ENCODE measurements around the gene AHRR.

Gene AHRR

GRCh38 chr5:445591-445990 is 124.1 kb downstream of the AHRR start:
- Histone ChIP-seq H3K36me3 (ENCODE audit: control insufficient read depth in 2 of 2, insufficient read depth in 2 of 2, low read length in 2 of 2) (peaks cover 21 to 36% of the 10 kb centered on the region in 2 donors), H3K27ac (ENCODE audit: low read length) (no peak overlapping the region), H3K4me3 (ENCODE audit: low read length in 2 of 2) (no peak overlapping the region), H3K4me1 (ENCODE audit: control insufficient read depth, insufficient read depth, low read length) (peaks cover 18% of the 10 kb centered on the region), H3K9me3 (ENCODE audit: control insufficient read depth in 2 of 2, low read length in 2 of 2) (no peaks in the 10 kb centered on the region), H3K9ac (ENCODE audit: low read length in 2 of 2) (no peak overlapping the region), H3K27me3 (ENCODE audit: control insufficient read depth in 1 of 2, insufficient read depth in 2 of 2, low read length in 2 of 2) (no peaks in the 10 kb centered on the region)

- no peaks in the 10 kb centered on the region for H3K9me3 ChIP-seq (ENCODE audit: control insufficient read depth in 2 of 2, low read length in 2 of 2)
- H3K27ac ChIP-seq (ENCODE audit: low read length) = no peak overlapping the region
- H3K27me3 ChIP-seq (ENCODE audit: control insufficient read depth in 1 of 2, insufficient read depth in 2 of 2, low read length in 2 of 2) = no peaks in the 10 kb centered on the region
- H3K36me3 ChIP-seq (ENCODE audit: control insufficient read depth in 2 of 2, insufficient read depth in 2 of 2, low read length in 2 of 2) = peaks cover 21 to 36% of the 10 kb centered on the region in 2 donors
- peaks cover 18% of the 10 kb centered on the region for H3K4me1 ChIP-seq (ENCODE audit: control insufficient read depth, insufficient read depth, low read length)
- no peak overlapping the region for H3K9ac ChIP-seq (ENCODE audit: low read length in 2 of 2)
- H3K4me3 ChIP-seq (ENCODE audit: low read length in 2 of 2) = no peak overlapping the region
These were observed 124.8 kb downstream of the AHRR start for GRCh38 chr5:446066-446882.

- H3K4me1 ChIP-seq (ENCODE audit: control insufficient read depth, insufficient read depth, low read length) = peaks cover 18% of the 10 kb centered on the region
- peaks cover 0 to 6% of the 10 kb centered on the region in 2 donors for H3K9me3 ChIP-seq (ENCODE audit: control insufficient read depth in 2 of 2, low read length in 2 of 2)
- peaks cover 27 to 41% of the 10 kb centered on the region in 2 donors for H3K36me3 ChIP-seq (ENCODE audit: control insufficient read depth in 2 of 2, insufficient read depth in 2 of 2, low read length in 2 of 2)
These were observed 125.4 kb downstream of the AHRR start for GRCh38 chr5:446883-447263.

DNA sequence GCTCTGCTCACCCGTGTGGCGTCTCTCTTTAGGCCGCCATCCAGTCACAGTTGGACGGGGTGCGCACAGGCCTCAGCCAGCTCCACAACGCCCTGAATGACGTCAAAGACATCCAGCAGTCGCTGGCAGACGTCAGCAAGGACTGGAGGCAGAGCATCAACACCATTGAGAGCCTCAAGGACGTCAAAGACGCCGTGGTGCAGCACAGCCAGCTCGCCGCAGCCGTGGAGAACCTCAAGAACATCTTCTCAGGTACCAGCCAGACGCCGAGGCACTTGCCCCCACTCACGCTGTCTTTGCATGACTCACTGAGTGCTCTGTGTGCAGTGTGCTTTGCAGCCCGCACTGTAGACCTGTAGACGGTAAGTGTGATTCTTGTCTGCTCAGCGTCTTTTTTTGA is 126.0 kb downstream of the AHRR start:
- Histone ChIP-seq H3K9ac (ENCODE audit: low read length in 2 of 2) (no peak overlapping the region), H3K4me3 (ENCODE audit: low read length in 2 of 2) (no peak overlapping the region), H3K27ac (ENCODE audit: low read length) (no peak overlapping the region), H3K36me3 (ENCODE audit: control insufficient read depth in 2 of 2, insufficient read depth in 2 of 2, low read length in 2 of 2) (peaks cover 30 to 42% of the 10 kb centered on the region in 2 donors), H3K27me3 (ENCODE audit: control insufficient read depth in 1 of 2, insufficient read depth in 2 of 2, low read length in 2 of 2) (no peaks in the 10 kb centered on the region), H3K9me3 (ENCODE audit: control insufficient read depth in 2 of 2, low read length in 2 of 2) (peaks cover 0 to 8% of the 10 kb centered on the region in 2 donors), H3K4me1 (ENCODE audit: control insufficient read depth, insufficient read depth, low read length) (peaks cover 12% of the 10 kb centered on the region)

More at GRCh38 chr5:446883-447263, 125.4 kb downstream of the AHRR start:
- H3K9ac ChIP-seq (ENCODE audit: low read length in 2 of 2) = no peak overlapping the region
- H3K4me3 ChIP-seq (ENCODE audit: low read length in 2 of 2) = no peak overlapping the region
- no peak overlapping the region for H3K27ac ChIP-seq (ENCODE audit: low read length)
- no peaks in the 10 kb centered on the region for H3K27me3 ChIP-seq (ENCODE audit: control insufficient read depth in 1 of 2, insufficient read depth in 2 of 2, low read length in 2 of 2)

- no peak overlapping the region for H3K9ac ChIP-seq (ENCODE audit: low read length in 2 of 2)
- no peaks in the 10 kb centered on the region for H3K27me3 ChIP-seq (ENCODE audit: control insufficient read depth in 1 of 2, insufficient read depth in 2 of 2, low read length in 2 of 2)
These were observed 126.7 kb downstream of the AHRR start for GRCh38 chr5:448061-448765.

GRCh38 chr5:448766-449090 is 127.2 kb downstream of the AHRR start:
- peaks cover 7% of the 10 kb centered on the region for H3K4me1 ChIP-seq (ENCODE audit: control insufficient read depth, insufficient read depth, low read length)
- peaks cover 0 to 8% of the 10 kb centered on the region in 2 donors for H3K9me3 ChIP-seq (ENCODE audit: control insufficient read depth in 2 of 2, low read length in 2 of 2)
- H3K27ac ChIP-seq (ENCODE audit: low read length) = no peak overlapping the region
- no peaks in the 10 kb centered on the region for H3K27me3 ChIP-seq (ENCODE audit: control insufficient read depth in 1 of 2, insufficient read depth in 2 of 2, low read length in 2 of 2)
- no peak overlapping the region for H3K9ac ChIP-seq (ENCODE audit: low read length in 2 of 2)
- peaks cover 41 to 50% of the 10 kb centered on the region in 2 donors for H3K36me3 ChIP-seq (ENCODE audit: control insufficient read depth in 2 of 2, insufficient read depth in 2 of 2, low read length in 2 of 2)
- no peak overlapping the region for H3K4me3 ChIP-seq (ENCODE audit: low read length in 2 of 2)

More at GRCh38 chr5:448061-448765, 126.7 kb downstream of the AHRR start:
- H3K36me3 ChIP-seq (ENCODE audit: control insufficient read depth in 2 of 2, insufficient read depth in 2 of 2, low read length in 2 of 2) = peaks cover 35 to 45% of the 10 kb centered on the region in 2 donors
- no peak overlapping the region for H3K27ac ChIP-seq (ENCODE audit: low read length)
- peaks cover 0 to 8% of the 10 kb centered on the region in 2 donors for H3K9me3 ChIP-seq (ENCODE audit: control insufficient read depth in 2 of 2, low read length in 2 of 2)
- no peak overlapping the region for H3K4me3 ChIP-seq (ENCODE audit: low read length in 2 of 2)
- H3K4me1 ChIP-seq (ENCODE audit: control insufficient read depth, insufficient read depth, low read length) = peaks cover 11% of the 10 kb centered on the region

- H3K4me1 ChIP-seq (ENCODE audit: control insufficient read depth, insufficient read depth, low read length) = peaks cover 3% of the 10 kb centered on the region
- no peak overlapping the region for H3K4me3 ChIP-seq (ENCODE audit: low read length in 2 of 2)
- peaks cover 45 to 54% of the 10 kb centered on the region in 2 donors for H3K36me3 ChIP-seq (ENCODE audit: control insufficient read depth in 2 of 2, insufficient read depth in 2 of 2, low read length in 2 of 2)
- no peak overlapping the region for H3K27ac ChIP-seq (ENCODE audit: low read length)
- no peaks in the 10 kb centered on the region for H3K27me3 ChIP-seq (ENCODE audit: control insufficient read depth in 1 of 2, insufficient read depth in 2 of 2, low read length in 2 of 2)
- peaks cover 0 to 8% of the 10 kb centered on the region in 2 donors for H3K9me3 ChIP-seq (ENCODE audit: control insufficient read depth in 2 of 2, low read length in 2 of 2)
- no peak overlapping the region for H3K9ac ChIP-seq (ENCODE audit: low read length in 2 of 2)
These were observed 127.6 kb downstream of the AHRR start for GRCh38 chr5:449151-449550.

- no peak overlapping the region for H3K27ac ChIP-seq (ENCODE audit: low read length)
- peaks cover 0 to 8% of the 10 kb centered on the region in 2 donors for H3K9me3 ChIP-seq (ENCODE audit: control insufficient read depth in 2 of 2, low read length in 2 of 2)
- H3K4me1 ChIP-seq (ENCODE audit: control insufficient read depth, insufficient read depth, low read length) = no peaks in the 10 kb centered on the region
- peaks cover 52 to 65% of the 10 kb centered on the region in 2 donors for H3K36me3 ChIP-seq (ENCODE audit: control insufficient read depth in 2 of 2, insufficient read depth in 2 of 2, low read length in 2 of 2)
- no peak overlapping the region for H3K9ac ChIP-seq (ENCODE audit: low read length in 2 of 2)
- no peaks in the 10 kb centered on the region for H3K27me3 ChIP-seq (ENCODE audit: control insufficient read depth in 1 of 2, insufficient read depth in 2 of 2, low read length in 2 of 2)
- no peak overlapping the region for H3K4me3 ChIP-seq (ENCODE audit: low read length in 2 of 2)
These were observed 130.3 kb downstream of the AHRR start for GRCh38 chr5:451587-452458.

DNA sequence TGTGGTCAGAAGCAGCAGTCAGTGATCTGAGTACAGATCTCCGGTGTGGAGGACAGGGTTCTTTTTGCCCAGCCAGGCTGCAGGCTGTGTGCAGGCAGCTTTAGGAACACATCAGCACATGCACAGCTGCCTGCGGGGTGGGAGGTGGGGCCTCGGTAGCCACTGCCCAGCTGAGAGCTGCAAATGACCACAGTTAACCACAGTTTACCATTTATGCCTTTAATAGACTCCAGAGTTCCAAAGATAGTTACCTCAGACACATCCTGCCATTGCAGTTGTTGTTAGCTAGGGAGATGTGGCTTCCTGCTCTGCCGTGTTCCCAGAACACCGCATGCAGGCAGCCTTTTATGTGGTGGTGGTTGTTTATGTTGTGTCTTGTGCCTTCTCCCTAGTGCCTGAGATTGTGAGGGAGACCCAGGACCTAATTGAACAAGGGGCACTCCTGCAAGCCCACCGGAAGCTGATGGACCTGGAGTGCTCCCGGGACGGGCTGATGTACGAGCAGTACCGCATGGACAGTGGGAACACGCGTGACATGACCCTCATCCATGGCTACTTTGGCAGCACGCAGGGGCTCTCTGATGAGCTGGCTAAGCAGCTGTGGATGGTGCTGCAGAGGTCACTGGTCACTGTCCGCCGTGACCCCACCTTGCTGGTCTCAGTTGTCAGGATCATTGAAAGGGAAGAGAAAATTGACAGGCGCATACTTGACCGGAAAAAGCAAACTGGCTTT is 131.6 kb downstream of the AHRR start:
- Histone ChIP-seq H3K4me1 (ENCODE audit: control insufficient read depth, insufficient read depth, low read length) (no peaks in the 10 kb centered on the region), H3K9me3 (ENCODE audit: control insufficient read depth in 2 of 2, low read length in 2 of 2) (peaks cover 0 to 8% of the 10 kb centered on the region in 2 donors), H3K27ac (ENCODE audit: low read length) (no peak overlapping the region), H3K4me3 (ENCODE audit: low read length in 2 of 2) (no peak overlapping the region), H3K9ac (ENCODE audit: low read length in 2 of 2) (no peak overlapping the region), H3K27me3 (ENCODE audit: control insufficient read depth in 1 of 2, insufficient read depth in 2 of 2, low read length in 2 of 2) (no peaks in the 10 kb centered on the region), H3K36me3 (ENCODE audit: control insufficient read depth in 2 of 2, insufficient read depth in 2 of 2, low read length in 2 of 2) (peaks cover 54 to 64% of the 10 kb centered on the region in 2 donors)

Measured in stomach smooth muscle (tissue), 2 donors.